Heart left ventricle (tissue), 16 donors: ENCODE measurements around the gene OR4D2. TPM values are rescaled to one million over a fixed set of nuclear protein-coding genes. Genes with fewer than 3 reads are reported as not detected.

ENCODE experiments used
- ATAC-seq, 4 donors: fragments of 200-7000 bp; cut with Tn5 transposase; one replicate each; pipeline ENCODE4 v1.9.1; 2020 to 2022; ENCODE audit warnings: moderate library complexity in 4 of 4, mild to moderate bottlenecking in 3 of 4, moderate number of reproducible peaks in 1 of 4
- DNase-seq, 5 donors: peaks; one replicate each; pipeline ENCODE4 v3.0.0-alpha.2; 2020
- H3K27ac ChIP-seq, 12 donors: fragments of 200-600 bp; sonication (generic) in 4 of 12; one replicate each; pipeline versions ENCODE4 v1.5.0 to v1.8.0; 2016 to 2022; ENCODE audit warnings: mild to moderate bottlenecking in 2 of 12
- H3K27me3 ChIP-seq, 9 donors: fragments of 200-600 bp; sonication (generic) in 2 of 9; one replicate each; pipeline versions ENCODE4 v1.5.1 to v1.8.0; 2016 to 2022; ENCODE audit warnings: mild to moderate bottlenecking in 3 of 9
- H3K36me3 ChIP-seq, 9 donors: fragments of 200-600 bp; sonication (generic) in 2 of 9; one replicate each; pipeline versions ENCODE4 v1.5.0 to v1.8.0; 2018 to 2022; ENCODE audit warnings: mild to moderate bottlenecking in 2 of 9
- H3K4me1 ChIP-seq, 12 donors: fragments of 200-600 bp; sonication (generic) in 4 of 12; one replicate each; pipeline versions ENCODE4 v1.5.0 to v1.8.0; 2016 to 2022; ENCODE audit warnings: mild to moderate bottlenecking in 3 of 12
- H3K4me3 ChIP-seq, 12 donors: fragments of 200-600 bp; sonication (generic) in 4 of 12; one replicate each; pipeline versions ENCODE4 v1.5.0 to v1.8.0; 2017 to 2022; ENCODE audit warnings: mild to moderate bottlenecking in 9 of 12, moderate library complexity in 4 of 12
- H3K9me3 ChIP-seq, 12 donors: fragments of 200-600 bp; sonication (generic) in 4 of 12; one replicate each; pipeline versions ENCODE4 v1.5.0 to v1.8.0; 2016 to 2022; ENCODE audit warnings: mild to moderate bottlenecking in 1 of 12
- CTCF ChIP-seq, 12 donors: fragments of 200-600 bp; sonication (generic) in 4 of 12; IDR thresholded peaks; one replicate each; pipeline versions ENCODE4 v1.5.0 to v1.8.0; 2018 to 2022; ENCODE audit warnings: antibody characterized with exemption in 12 of 12, mild to moderate bottlenecking in 5 of 12
- POLR2A ChIP-seq, 2 donors: fragments of 450-650 bp; IDR thresholded peaks; one replicate each; pipeline ENCODE4 v1.6.1; 2017; ENCODE audit warnings: antibody characterized with exemption in 2 of 2, mild to moderate bottlenecking in 2 of 2, moderate library complexity in 2 of 2
- WGBS, 4 donors: extraction: QIAGEN DNeasy Blood & Tissue Kit in 2 of 4; methylation state at CpG; one replicate each; pipeline versions ENCODE4 v1.1.5 to v1.1.7; 2013 to 2018; 5-methylcytosine and 5-hydroxymethylcytosine counted together
- intact Hi-C, 10 donors: fragments of 100-400 bp; cut with DNase I; formaldehyde crosslinking; loops; one replicate each; pipeline versions ENCODE4 v1.11.1 to v1.14.2; 2022
- polyA plus RNA-seq, 2 donors: library from polyadenylated mRNA; stranded (reverse); fragments of 200-250 nt; gene quantifications; one replicate each; pipeline ENCODE4 v1.2.3, GENCODE V29; 2013
- total RNA-seq, 9 donors: library from RNA; depleted of rRNA in 2 of 9; stranded (reverse); fragments of >200 nt in 2 of 9; fragmentation: NEBNext Ultra II Directional in 3 of 9; extraction: Animal tissue kit (Norgen Biotek cat#: 25700) in 3 of 9; gene quantifications; one replicate each; pipeline versions ENCODE4 v1.1.0 to v1.2.4, GENCODE V29; 2016 to 2023
- donor health status: ischemic (EF 13 %, LVEDD 7.1; RV severe dilation, severe dysfunction).
- donor health status: healthy with polysubstance abuse.
- donor health status: DM: no; HTN: yes; CAD: no.
- donor health status: DM: no; HTN: no; CAD: no.
- donor health status: ischemic (EF 25% LVEDD 6.9; RV normal size, moderate dysfunction).
- donor health status: ischemic (EF 25% LVEDD 5.7; RV mildly dilated, moderate dysfunction).
- donor health status: healthy.
- donor health status: DM: yes; HTN: yes; CAD: no.
- donor health status: ischemic (EF 35%, LVEDD 5.7; RV mildly dilated, moderate dysfunction).
- donor health status: nonischemic (EF 11% LVEDD 7.7; RV severe dilation, severe dysfunction).
- donor health status: DM: yes; HTN: yes; CAD: no.
- donor health status: PGD.
- donor health status: ischemic (EF 29% LVEDD 5.4; RV normal size, mild dysfunction).
- donor health status: nonischemic (EF 23%, LVEDD 6.1; RV moderate dilation, normal function).

OR4D2 gene
- total and polyA plus RNA-seq, 11 donors, result not detected

- Histone ChIP-seq H3K27me3 (peaks cover 0 to 74% (median 10%) of the 10 kb centered on the region in 9 donors), H3K27ac (no peak overlapping the region), H3K4me3 (no peak overlapping the region), H3K4me1 (peaks cover 0 to 10% (median 0%) of the 10 kb centered on the region in 12 donors), H3K36me3 (no peaks in the 10 kb centered on the region), H3K9me3 (no peaks in the 10 kb centered on the region)
- 64 to 72% (median 68%) methylated on average over 3 of the region's 3 CpGs for WGBS, 4 donors
- no peak for DNase-seq
- intact Hi-C loops, result no loop called here
- no peak for ATAC-seq
- TF ChIP-seq POLR2A (IDR thresholded peaks at IDR 0.05), result no peak
- no peak for TF ChIP-seq CTCF (IDR thresholded peaks at IDR 0.05)
Measured at GRCh38 chr17:58161566-58161965, 5.2 kb upstream of the OR4D2 start.

GRCh38 chr17:58165981-58166380 lies 801 bp upstream of the OR4D2 start:
- intact Hi-C loops, result no loop called here
- WGBS, 4 donors, result 9 to 20% (median 15%) methylated on average over 2 of the region's 2 CpGs
- ATAC-seq (no peak), DNase-seq (no peak)
- H3K9me3 ChIP-seq, result no peaks in the 10 kb centered on the region
- H3K27me3 ChIP-seq, result peaks cover 0 to 54% (median 0%) of the 10 kb centered on the region in 9 donors
- H3K4me1 ChIP-seq, result no peaks in the 10 kb centered on the region
- no peaks in the 10 kb centered on the region for H3K36me3 ChIP-seq
- no peak overlapping the region for H3K27ac ChIP-seq
- no peak for TF ChIP-seq POLR2A (IDR thresholded peaks at IDR 0.05)
- TF ChIP-seq CTCF (IDR thresholded peaks at IDR 0.05), result no peak
- no peak overlapping the region for H3K4me3 ChIP-seq

- intact Hi-C loops, result no loop called here
- Histone ChIP-seq H3K4me1 (no peaks in the 10 kb centered on the region), H3K27ac (peak overlapping the region in 1 of 12 donors; percentile 49), H3K36me3 (no peaks in the 10 kb centered on the region), H3K27me3 (peaks cover 0 to 31% (median 0%) of the 10 kb centered on the region in 9 donors), H3K4me3 (no peak overlapping the region), H3K9me3 (no peaks in the 10 kb centered on the region)
- DNase-seq (no peak), ATAC-seq (no peak)
- TF ChIP-seq CTCF (IDR thresholded peaks at IDR 0.05) (no peak), POLR2A (IDR thresholded peaks at IDR 0.05) (no peak)
- WGBS, 4 donors, result 51 to 58% (median 57%) methylated on average over 4 of the region's 4 CpGs
Measured at GRCh38 chr17:58170622-58171021, 3.8 kb downstream of the OR4D2 start.

GRCh38 chr17:58172369-58173071 lies 5.7 kb downstream of the OR4D2 start:
- H3K4me3 ChIP-seq, result no peak overlapping the region
- intact Hi-C loops, result no loop called here
- ATAC-seq, result no peak
- no peaks in the 10 kb centered on the region for H3K36me3 ChIP-seq
- WGBS, 4 donors, result 19 to 39% (median 32%) methylated on average over 2 of the region's 2 CpGs
- TF ChIP-seq CTCF (IDR thresholded peaks at IDR 0.05), result peak in 9 of 12 donors; percentile 8 to 40 (median 36)
- no peak for TF ChIP-seq POLR2A (IDR thresholded peaks at IDR 0.05)
- H3K4me1 ChIP-seq, result no peaks in the 10 kb centered on the region
- H3K9me3 ChIP-seq, result no peaks in the 10 kb centered on the region
- H3K27me3 ChIP-seq, result peaks cover 0 to 38% (median 0%) of the 10 kb centered on the region in 9 donors
- DNase-seq, result no peak
- H3K27ac ChIP-seq, result no peak overlapping the region
